Measurements from ENCODE around the gene ARHGAP10. TPM values are rescaled to one million over a fixed set of nuclear protein-coding genes. Genes with fewer than 3 reads are reported as not detected.

Gene ARHGAP10
- total and polyA plus RNA-seq, 10 of the 15 experiments (the other 5 are each of a cell fraction or from before 2014, with no cell fraction given), result 1.3 to 25.8 (median 17.2) TPM

GRCh38 chr4:147778942-147779341, 47.1 kb downstream of the ARHGAP10 start (continued):
- no peak for TF ChIP-seq ZBTB4 (CRISPR knock-in tag; IDR thresholded peaks at IDR 0.05)
- TF ChIP-seq IRF3 (IDR thresholded peaks at IDR 0.05), result no peak
- TF ChIP-seq HSF1 (IDR thresholded peaks at IDR 0.05; ENCODE audit: low read depth, low read length), result no peak
- no peak for TF ChIP-seq NFXL1 (IDR thresholded peaks at IDR 0.05; ENCODE audit: borderline replicate concordance)
- no peak for TF ChIP-seq RFX5 (IDR thresholded peaks at IDR 0.05; ENCODE audit: low read depth, low read length)
- TF ChIP-seq KAT2A (conservative IDR thresholded peaks at IDR 0.05; ENCODE audit: control insufficient read depth, low read depth, low read length), result no peak
- no peak for TF ChIP-seq E2F4 (IDR thresholded peaks at IDR 0.05; ENCODE audit: low read depth, low read length)
- peak; percentile 63; the same call in 1 of the 2 replicates for TF ChIP-seq SMARCA5 (IDR thresholded peaks at IDR 0.05)
- TF ChIP-seq MAX (IDR thresholded peaks at IDR 0.05; ENCODE audit: low read depth, low read length), result no peak
- TF ChIP-seq CBX3 (IDR thresholded peaks at IDR 0.05; ENCODE audit: borderline replicate concordance, low read depth), result no peak
- peak; percentile 63; the same call in 1 of the 2 replicates for TF ChIP-seq TBL1XR1 (IDR thresholded peaks at IDR 0.05; ENCODE audit: low read depth, low read length)
- no peak for TF ChIP-seq MYB (IDR thresholded peaks at IDR 0.05; ENCODE audit: borderline replicate concordance, low read depth, low read length)
- TF ChIP-seq DPF2 (IDR thresholded peaks at IDR 0.05), result peak; percentile 58; the same call in 1 of the 2 replicates
- no peak for TF ChIP-seq RB1 (IDR thresholded peaks at IDR 0.05; ENCODE audit: borderline replicate concordance)
- peak; percentile 66; the same call in 1 of the 2 replicates for TF ChIP-seq BCL11A (IDR thresholded peaks at IDR 0.05; ENCODE audit: low read depth, low read length)
- TF ChIP-seq ELK1 (IDR thresholded peaks at IDR 0.05; ENCODE audit: low read depth, low read length), result no peak
- TF ChIP-seq EZH2 (IDR thresholded peaks at IDR 0.05; ENCODE audit: borderline replicate concordance, control insufficient read depth, low read depth, low read length), result no peak
- peak; percentile 75; the same call in 1 of the 2 replicates for TF ChIP-seq POLR2AphosphoS5 (IDR thresholded peaks at IDR 0.05; ENCODE audit: low read length)
- TF ChIP-seq HDAC6 (IDR thresholded peaks at IDR 0.05; ENCODE audit: unreplicated experiment), result no peak
- TF ChIP-seq HDGF (IDR thresholded peaks at IDR 0.05), result no peak
- TF ChIP-seq SMAD5 (IDR thresholded peaks at IDR 0.05; ENCODE audit: low read depth), result no peak
- no peak for TF ChIP-seq SUZ12 (IDR thresholded peaks at IDR 0.05; ENCODE audit: unreplicated experiment)
- TF ChIP-seq EGR1 (IDR thresholded peaks at IDR 0.05; ENCODE audit: borderline replicate concordance in 1 of 2, low read depth in 2 of 2, low read length in 2 of 2), result no peak
- TF ChIP-seq SP1 (IDR thresholded peaks at IDR 0.05; ENCODE audit: low read depth, low read length), result no peak

All from GM12878 (cell line).